Duodenal mucosa (tissue), 2 donors: Measurements from ENCODE around the gene ANXA11.
A peak's percentile ranks its signal among the peaks of the same experiment; 100 is the strongest.

Experiments used
- H3K27ac ChIP-seq: one replicate; pipeline ENCODE4 v1.7.0; 2013; ENCODE audit warnings: low read depth, low read length
- H3K27me3 ChIP-seq, 2 donors: one replicate each; pipeline ENCODE4 v1.7.0; 2013; ENCODE audit warnings: low read length in 2 of 2, control low read depth in 1 of 2; ENCODE audit not compliant: insufficient read depth in 2 of 2, control insufficient read depth in 1 of 2
- H3K36me3 ChIP-seq, 2 donors: one replicate each; pipeline ENCODE4 v1.7.0; 2013; ENCODE audit warnings: low read length in 2 of 2, control low read depth in 1 of 2; ENCODE audit not compliant: insufficient read depth in 2 of 2, control insufficient read depth in 1 of 2
- H3K4me1 ChIP-seq, 2 donors: one replicate each; pipeline ENCODE4 v1.7.0; 2013; ENCODE audit warnings: low read length in 2 of 2, control low read depth in 1 of 2; ENCODE audit not compliant: insufficient read depth in 2 of 2, control insufficient read depth in 1 of 2
- H3K4me3 ChIP-seq, 2 donors: one replicate each; pipeline ENCODE4 v1.7.0; 2013; ENCODE audit warnings: low read length in 2 of 2, low read depth in 1 of 2
- H3K9ac ChIP-seq, 2 donors: one replicate each; pipeline ENCODE4 v1.7.0; 2013; ENCODE audit warnings: low read length in 2 of 2, low read depth in 1 of 2
- H3K9me3 ChIP-seq, 2 donors: one replicate each; pipeline ENCODE4 v1.7.0; 2013; ENCODE audit warnings: low read length in 2 of 2, control low read depth in 1 of 2; ENCODE audit not compliant: control insufficient read depth in 1 of 2

Gene ANXA11

GRCh38 chr10:80166581-80167470 is 38.5 kb downstream of the ANXA11 start:
- Histone ChIP-seq H3K27ac (peak overlapping the region; percentile 55), H3K4me1 (peaks cover 29 to 36% of the 10 kb centered on the region in 2 donors), H3K9ac (no peak overlapping the region), H3K4me3 (no peak overlapping the region), H3K9me3 (no peaks in the 10 kb centered on the region), H3K36me3 (peaks cover 45 to 98% of the 10 kb centered on the region in 2 donors), H3K27me3 (no peaks in the 10 kb centered on the region)

GRCh38 chr10:80165173-80165572 is 40.2 kb downstream of the ANXA11 start:
- H3K4me3 ChIP-seq: no peak overlapping the region
- no peak overlapping the region for H3K27ac ChIP-seq
- no peaks in the 10 kb centered on the region for H3K9me3 ChIP-seq
- H3K27me3 ChIP-seq: no peaks in the 10 kb centered on the region
- H3K36me3 ChIP-seq: peaks cover 42 to 97% of the 10 kb centered on the region in 2 donors
- H3K9ac ChIP-seq: no peak overlapping the region
- peaks cover 24 to 31% of the 10 kb centered on the region in 2 donors for H3K4me1 ChIP-seq

GRCh38 chr10:80164596-80164995 is 40.7 kb downstream of the ANXA11 start:
- H3K9ac ChIP-seq: no peak overlapping the region
- no peak overlapping the region for H3K4me3 ChIP-seq
- H3K27me3 ChIP-seq: no peaks in the 10 kb centered on the region
- H3K4me1 ChIP-seq: peaks cover 24 to 31% of the 10 kb centered on the region in 2 donors
- H3K9me3 ChIP-seq: no peaks in the 10 kb centered on the region
- H3K27ac ChIP-seq: no peak overlapping the region
- H3K36me3 ChIP-seq: peaks cover 47 to 97% of the 10 kb centered on the region in 2 donors

GRCh38 chr10:80163741-80164341 is 41.5 kb downstream of the ANXA11 start:
- peaks cover 24 to 36% of the 10 kb centered on the region in 2 donors for H3K4me1 ChIP-seq

GRCh38 chr10:80161321-80162083 is 43.8 kb downstream of the ANXA11 start:
- H3K9ac ChIP-seq: no peak overlapping the region
- no peaks in the 10 kb centered on the region for H3K27me3 ChIP-seq
- peaks cover 24 to 45% of the 10 kb centered on the region in 2 donors for H3K4me1 ChIP-seq

More at GRCh38 chr10:80163741-80164341, 41.5 kb downstream of the ANXA11 start:
- Histone ChIP-seq H3K27ac (peak overlapping the region; percentile 54), H3K36me3 (peaks cover 53 to 97% of the 10 kb centered on the region in 2 donors), H3K4me3 (no peak overlapping the region), H3K9ac (peak overlapping the region in 1 of 2 donors; percentile 11), H3K9me3 (no peaks in the 10 kb centered on the region), H3K27me3 (no peaks in the 10 kb centered on the region)

GRCh38 chr10:80160361-80161320 is 44.7 kb downstream of the ANXA11 start:
- Histone ChIP-seq H3K36me3 (peaks cover 72 to 98% of the 10 kb centered on the region in 2 donors), H3K27ac (no peak overlapping the region)

More at GRCh38 chr10:80161321-80162083, 43.8 kb downstream of the ANXA11 start:
- peaks cover 68 to 99% of the 10 kb centered on the region in 2 donors for H3K36me3 ChIP-seq
- H3K9me3 ChIP-seq: no peaks in the 10 kb centered on the region
- no peak overlapping the region for H3K27ac ChIP-seq
- H3K4me3 ChIP-seq: no peak overlapping the region

GRCh38 chr10:80159166-80159873 is 46.0 kb downstream of the ANXA11 start:
- Histone ChIP-seq H3K4me3 (no peak overlapping the region), H3K9me3 (no peaks in the 10 kb centered on the region), H3K27ac (peak overlapping the region; percentile 67), H3K36me3 (peaks cover 74 to 98% of the 10 kb centered on the region in 2 donors), H3K27me3 (no peaks in the 10 kb centered on the region), H3K9ac (no peak overlapping the region), H3K4me1 (peaks cover 14 to 32% of the 10 kb centered on the region in 2 donors)

More at GRCh38 chr10:80160361-80161320, 44.7 kb downstream of the ANXA11 start:
- no peak overlapping the region for H3K4me3 ChIP-seq
- no peaks in the 10 kb centered on the region for H3K27me3 ChIP-seq
- H3K9me3 ChIP-seq: no peaks in the 10 kb centered on the region
- H3K4me1 ChIP-seq: peaks cover 24 to 41% of the 10 kb centered on the region in 2 donors
- H3K9ac ChIP-seq: no peak overlapping the region

GRCh38 chr10:80158598-80159127 is 46.7 kb downstream of the ANXA11 start:
- Histone ChIP-seq H3K9ac (no peak overlapping the region), H3K36me3 (peaks cover 74 to 97% of the 10 kb centered on the region in 2 donors), H3K27me3 (no peaks in the 10 kb centered on the region), H3K9me3 (no peaks in the 10 kb centered on the region), H3K4me3 (no peak overlapping the region), H3K4me1 (peaks cover 7 to 25% of the 10 kb centered on the region in 2 donors), H3K27ac (peak overlapping the region; percentile 67)
